ENCODE results near the gene EPN1. TPM values are rescaled to one million over a fixed set of nuclear protein-coding genes. Genes with fewer than 3 reads are reported as not detected.

Gene EPN1
- total and polyA plus RNA-seq, 12 donors, result 20.1 to 235 (median 141) TPM

DNA sequence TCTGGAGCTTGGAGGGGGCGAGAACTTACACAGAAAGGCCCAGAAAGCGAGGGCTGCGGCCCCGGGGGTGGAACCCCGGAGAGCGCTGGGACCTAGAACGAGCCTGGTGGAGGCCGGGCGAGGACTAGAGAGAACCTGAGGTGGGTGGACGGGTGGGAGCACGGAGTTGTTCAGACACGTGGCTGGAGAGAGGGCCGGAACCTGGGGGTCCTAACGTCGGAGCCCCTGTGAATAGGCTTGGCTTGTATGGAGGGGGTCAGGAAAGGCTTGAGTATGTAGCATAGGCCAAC is 31.2 kb upstream of the EPN1 start:
- WGBS, 4 donors, result 0 to 2% (median 0%) methylated on average over 10 to 15 of the region's 15 CpGs
- no peaks in the 10 kb centered on the region for H3K27me3 ChIP-seq
- peak overlapping the region in 3 of 4 donors; percentile 68 to 91 (median 81) for H3K4me3 ChIP-seq
- peak in 2 of 7 donors; percentile 16 to 43 for DNase-seq
- peaks cover 0 to 14% of the 10 kb centered on the region in 2 donors for H3K36me3 ChIP-seq (replicated peaks in 1 of 2)
- no peak for TF ChIP-seq POLR2A (IDR thresholded peaks at IDR 0.05)
- TF ChIP-seq, protein P1, sequence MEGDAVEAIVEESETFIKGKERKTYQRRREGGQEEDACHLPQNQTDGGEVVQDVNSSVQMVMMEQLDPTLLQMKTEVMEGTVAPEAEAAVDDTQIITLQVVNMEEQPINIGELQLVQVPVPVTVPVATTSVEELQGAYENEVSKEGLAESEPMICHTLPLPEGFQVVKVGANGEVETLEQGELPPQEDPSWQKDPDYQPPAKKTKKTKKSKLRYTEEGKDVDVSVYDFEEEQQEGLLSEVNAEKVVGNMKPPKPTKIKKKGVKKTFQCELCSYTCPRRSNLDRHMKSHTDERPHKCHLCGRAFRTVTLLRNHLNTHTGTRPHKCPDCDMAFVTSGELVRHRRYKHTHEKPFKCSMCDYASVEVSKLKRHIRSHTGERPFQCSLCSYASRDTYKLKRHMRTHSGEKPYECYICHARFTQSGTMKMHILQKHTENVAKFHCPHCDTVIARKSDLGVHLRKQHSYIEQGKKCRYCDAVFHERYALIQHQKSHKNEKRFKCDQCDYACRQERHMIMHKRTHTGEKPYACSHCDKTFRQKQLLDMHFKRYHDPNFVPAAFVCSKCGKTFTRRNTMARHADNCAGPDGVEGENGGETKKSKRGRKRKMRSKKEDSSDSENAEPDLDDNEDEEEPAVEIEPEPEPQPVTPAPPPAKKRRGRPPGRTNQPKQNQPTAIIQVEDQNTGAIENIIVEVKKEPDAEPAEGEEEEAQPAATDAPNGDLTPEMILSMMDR (IDR thresholded peaks at IDR 0.05), result no peak
- intact Hi-C loops (cut with DNase I), result no loop called here
- H3K27ac ChIP-seq, result peak overlapping the region in 4 of 5 donors; percentile 88 to 94 (median 90)
- peaks cover 37 to 50% of the 10 kb centered on the region in 2 donors for H3K4me1 ChIP-seq (replicated peaks in 1 of 2)
- no peaks in the 10 kb centered on the region for H3K9me3 ChIP-seq (replicated peaks in 1 of 3)

DNA sequence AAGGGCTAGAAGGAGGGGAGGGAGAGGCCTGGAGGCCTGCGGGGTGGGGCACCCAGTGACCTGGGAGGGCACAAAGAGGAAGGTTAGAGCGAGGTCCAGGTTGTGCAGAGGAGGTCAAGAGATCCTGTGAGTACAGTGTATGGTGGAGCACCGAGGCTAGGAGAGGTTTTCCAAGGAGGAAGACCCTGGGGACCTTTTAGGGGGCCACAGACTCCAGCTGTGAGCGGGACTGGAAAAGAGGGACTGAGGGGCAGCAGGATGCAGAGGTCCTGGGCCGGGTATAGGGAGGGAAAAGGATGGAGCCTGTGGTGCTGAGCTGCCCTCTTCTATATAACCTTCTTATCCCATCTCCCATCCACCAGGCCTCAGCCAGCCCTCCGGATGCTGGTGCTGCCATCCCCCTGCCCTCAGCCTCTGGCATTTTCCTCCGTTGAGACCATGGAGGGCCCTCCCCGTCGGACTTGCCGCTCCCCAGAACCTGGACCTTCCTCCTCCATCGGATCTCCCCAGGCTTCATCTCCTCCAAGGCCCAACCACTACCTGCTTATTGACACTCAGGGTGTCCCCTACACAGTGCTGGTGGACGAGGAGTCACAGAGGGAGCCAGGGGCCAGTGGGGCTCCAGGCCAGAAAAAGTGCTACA is 30.7 kb upstream of the EPN1 start:
- H3K4me3 ChIP-seq, result peak overlapping the region in 3 of 4 donors; percentile 68 to 91 (median 81)
- peaks cover 41 to 54% of the 10 kb centered on the region in 2 donors for H3K4me1 ChIP-seq (replicated peaks in 1 of 2)
- TF ChIP-seq, protein P1 (IDR thresholded peaks at IDR 0.05), result no peak
- no peak for TF ChIP-seq POLR2A (IDR thresholded peaks at IDR 0.05)
- 39 to 53% (median 47%) methylated on average over 12 of the region's 12 CpGs for WGBS, 4 donors
- peaks cover 0 to 14% of the 10 kb centered on the region in 2 donors for H3K36me3 ChIP-seq (replicated peaks in 1 of 2)
- no peaks in the 10 kb centered on the region for H3K9me3 ChIP-seq (replicated peaks in 1 of 3)
- intact Hi-C loops (cut with DNase I), result no loop called here
- H3K27me3 ChIP-seq, result no peaks in the 10 kb centered on the region
- peak overlapping the region in 4 of 5 donors; percentile 88 to 94 (median 90) for H3K27ac ChIP-seq
- no peak for DNase-seq

DNA sequence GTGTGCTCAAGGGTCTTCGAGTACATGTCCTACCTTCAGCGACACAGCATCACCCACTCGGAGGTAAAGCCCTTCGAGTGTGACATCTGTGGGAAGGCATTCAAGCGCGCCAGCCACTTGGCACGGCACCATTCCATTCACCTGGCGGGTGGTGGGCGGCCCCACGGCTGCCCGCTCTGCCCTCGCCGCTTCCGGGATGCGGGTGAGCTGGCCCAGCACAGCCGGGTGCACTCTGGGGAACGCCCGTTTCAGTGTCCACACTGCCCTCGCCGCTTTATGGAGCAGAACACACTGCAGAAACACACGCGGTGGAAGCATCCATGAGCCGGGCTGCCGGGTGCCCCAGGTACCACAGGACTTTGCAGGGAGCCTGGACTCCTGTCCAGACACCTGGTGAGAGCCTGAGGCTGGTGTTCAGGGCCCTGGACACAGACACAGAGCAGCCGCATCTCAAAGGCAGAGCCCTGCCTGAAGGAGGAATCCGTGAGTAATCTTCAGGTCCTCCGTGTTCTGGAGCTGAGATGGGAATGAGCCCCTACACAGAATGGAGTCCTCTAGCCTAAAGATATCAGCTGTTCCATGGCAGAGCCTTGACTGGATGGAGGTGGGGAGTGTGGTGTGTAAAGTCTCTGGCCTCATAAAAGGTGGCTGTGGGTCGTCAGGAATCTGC is 30.0 kb upstream of the EPN1 start:
- WGBS, 4 donors, result 87 to 91% (median 88%) methylated on average over 11 to 28 of the region's 28 CpGs
- H3K4me3 ChIP-seq, result no peak overlapping the region
- no peak for DNase-seq
- intact Hi-C loops (cut with DNase I), result no loop called here
- peaks cover 40 to 53% of the 10 kb centered on the region in 2 donors for H3K4me1 ChIP-seq (replicated peaks in 1 of 2)
- H3K9me3 ChIP-seq (replicated peaks in 1 of 3), result no peaks in the 10 kb centered on the region
- H3K36me3 ChIP-seq (replicated peaks in 1 of 2), result peaks cover 0 to 14% of the 10 kb centered on the region in 2 donors
- TF ChIP-seq POLR2A (IDR thresholded peaks at IDR 0.05), result no peak
- TF ChIP-seq, protein P1 (IDR thresholded peaks at IDR 0.05), result no peak
- no peak overlapping the region for H3K27ac ChIP-seq
- H3K27me3 ChIP-seq, result no peaks in the 10 kb centered on the region

DNA sequence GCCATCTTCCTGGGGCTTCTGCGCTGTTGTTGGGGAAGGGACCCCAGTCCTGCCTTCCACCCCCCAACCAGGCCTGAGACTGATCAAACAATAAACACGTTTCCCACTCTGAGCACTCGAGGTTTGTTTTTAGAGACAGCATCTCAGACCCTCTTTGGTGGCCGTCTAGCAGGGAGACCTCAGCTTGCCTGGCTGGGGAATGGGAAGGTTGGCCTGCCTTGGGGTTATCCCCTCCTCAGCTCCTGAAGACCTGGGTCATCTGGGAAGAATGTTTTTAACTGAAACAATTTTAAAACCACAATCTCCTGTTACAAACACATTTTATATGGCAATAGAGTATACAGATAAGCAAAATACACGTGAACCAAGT is 29.5 kb upstream of the EPN1 start:
- TF ChIP-seq, protein P1 (IDR thresholded peaks at IDR 0.05), result no peak
- no peak for TF ChIP-seq POLR2A (IDR thresholded peaks at IDR 0.05)
- intact Hi-C loops (cut with DNase I), result no loop called here
- Histone ChIP-seq H3K36me3 (replicated peaks in 1 of 2) (peaks cover 0 to 14% of the 10 kb centered on the region in 2 donors), H3K27me3 (no peaks in the 10 kb centered on the region), H3K27ac (no peak overlapping the region), H3K4me1 (replicated peaks in 1 of 2) (peaks cover 35 to 48% of the 10 kb centered on the region in 2 donors), H3K4me3 (no peak overlapping the region), H3K9me3 (replicated peaks in 1 of 3) (no peaks in the 10 kb centered on the region)
- WGBS, 4 donors, result 65 to 69% (median 68%) methylated on average over 4 to 5 of the region's 5 CpGs
- no peak for DNase-seq
